Immature natural killer cell (primary cell): Measurements from ENCODE around the gene ADGRD2. TPM values are rescaled to one million over a fixed set of nuclear protein-coding genes. Genes with fewer than 3 reads are reported as not detected.

Source experiments
- DNase-seq, 3 donors: peaks; one replicate each; pipeline ENCODE4 v3.0.0; 2022; ENCODE audit warnings: mixed read lengths in 1 of 3
- H3K27ac Mint-ChIP-seq, 6 donors: one replicate each; pipeline ENCODE4 v1.8.0; 2020; ENCODE audit warnings: mixed read lengths in 6 of 6, mild to moderate bottlenecking in 5 of 6, inconsistent platforms in 4 of 6, moderate library complexity in 3 of 6
- H3K27me3 Mint-ChIP-seq, 3 donors: one replicate each; pipeline ENCODE4 v1.8.0; 2020 to 2021; ENCODE audit warnings: low read depth in 3 of 3, mild to moderate bottlenecking in 3 of 3, mixed read lengths in 3 of 3, moderate library complexity in 3 of 3, inconsistent platforms in 1 of 3
- H3K36me3 Mint-ChIP-seq, 3 donors: one replicate each; pipeline ENCODE4 v1.8.0; 2020; ENCODE audit warnings: mixed read lengths in 3 of 3, inconsistent platforms in 2 of 3, mild to moderate bottlenecking in 2 of 3
- H3K4me1 Mint-ChIP-seq, 2 donors: one replicate each; pipeline ENCODE4 v1.8.0; 2020; ENCODE audit warnings: inconsistent platforms in 2 of 2, mild to moderate bottlenecking in 2 of 2, mixed read lengths in 2 of 2, moderate library complexity in 1 of 2
- H3K4me3 Mint-ChIP-seq, 5 donors: one replicate each; pipeline ENCODE4 v1.8.0; 2020; ENCODE audit warnings: mild to moderate bottlenecking in 5 of 5, mixed read lengths in 5 of 5, inconsistent platforms in 3 of 5, moderate library complexity in 3 of 5
- H3K9me3 Mint-ChIP-seq, 6 donors: one replicate each; pipeline ENCODE4 v1.8.0; 2020; ENCODE audit warnings: mild to moderate bottlenecking in 6 of 6, mixed read lengths in 6 of 6, inconsistent platforms in 4 of 6, moderate library complexity in 3 of 6
- polyA plus RNA-seq, 3 donors: library from polyadenylated mRNA; unstranded; fragments of 300-500 nt; fragmentation: Illumina TruSeq; gene quantifications; one replicate each; pipeline ENCODE4 v1.2.3, GENCODE V29; 2021

The ADGRD2 gene
- polyA plus RNA-seq, 3 donors from 2014 or later, result not detected

DNA sequence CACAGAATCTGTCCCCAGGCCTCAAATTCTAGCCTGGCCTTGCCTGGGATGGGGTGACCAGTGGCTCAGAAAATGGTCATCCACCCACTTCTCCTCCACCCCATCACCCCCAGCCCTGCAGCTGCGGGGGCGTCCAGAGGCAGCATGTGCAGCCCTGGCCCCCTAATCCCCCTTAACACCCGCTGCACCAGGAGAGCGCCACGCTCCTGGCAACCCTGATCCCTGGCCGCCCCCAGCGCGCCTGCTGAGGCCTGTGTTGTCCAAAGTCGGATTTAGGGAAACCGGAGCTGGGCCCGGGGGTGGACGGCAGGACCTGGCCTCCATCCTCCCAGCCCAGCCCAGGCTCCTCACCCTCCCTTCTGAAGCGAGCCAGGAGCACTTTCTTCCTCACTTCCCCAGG, 35.0 kb downstream of the ADGRD2 start:
- no peak overlapping the region for H3K4me3 Mint-ChIP-seq
- H3K27me3 Mint-ChIP-seq, result peaks cover 0 to 4% (median 4%) of the 10 kb centered on the region in 3 donors

DNA sequence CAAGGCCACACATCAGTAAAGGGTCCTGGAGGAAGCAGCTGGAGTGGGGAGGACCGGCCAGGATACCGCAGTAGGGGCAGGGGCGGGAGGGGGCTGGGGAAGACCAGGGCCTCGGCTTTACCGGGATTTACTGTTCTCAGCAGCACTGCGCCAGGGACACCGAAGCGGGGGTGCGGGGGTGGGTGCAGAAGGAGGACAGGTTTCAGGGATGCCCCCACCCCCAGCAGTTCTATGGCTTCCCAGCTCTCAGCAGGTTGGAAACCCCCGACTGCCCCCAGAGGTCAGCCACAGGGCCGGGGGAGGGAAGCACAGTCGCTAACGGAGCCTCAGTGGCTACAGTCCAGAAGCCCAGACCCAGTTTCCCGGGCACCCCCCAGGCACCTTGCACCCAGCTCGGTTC, 35.7 kb downstream of the ADGRD2 start:
- Mint-ChIP-seq H3K4me1 (no peaks in the 10 kb centered on the region), H3K27ac (no peak overlapping the region), H3K9me3 (no peaks in the 10 kb centered on the region), H3K27me3 (peaks cover 0 to 4% (median 1%) of the 10 kb centered on the region in 3 donors), H3K4me3 (no peak overlapping the region), H3K36me3 (no peaks in the 10 kb centered on the region)
- DNase-seq, result no peak

More for the DNA sequence above, 35.0 kb downstream of the ADGRD2 start:
- Mint-ChIP-seq H3K27ac (no peak overlapping the region), H3K4me1 (no peaks in the 10 kb centered on the region), H3K9me3 (no peaks in the 10 kb centered on the region), H3K36me3 (no peaks in the 10 kb centered on the region)
- DNase-seq, result no peak

DNA sequence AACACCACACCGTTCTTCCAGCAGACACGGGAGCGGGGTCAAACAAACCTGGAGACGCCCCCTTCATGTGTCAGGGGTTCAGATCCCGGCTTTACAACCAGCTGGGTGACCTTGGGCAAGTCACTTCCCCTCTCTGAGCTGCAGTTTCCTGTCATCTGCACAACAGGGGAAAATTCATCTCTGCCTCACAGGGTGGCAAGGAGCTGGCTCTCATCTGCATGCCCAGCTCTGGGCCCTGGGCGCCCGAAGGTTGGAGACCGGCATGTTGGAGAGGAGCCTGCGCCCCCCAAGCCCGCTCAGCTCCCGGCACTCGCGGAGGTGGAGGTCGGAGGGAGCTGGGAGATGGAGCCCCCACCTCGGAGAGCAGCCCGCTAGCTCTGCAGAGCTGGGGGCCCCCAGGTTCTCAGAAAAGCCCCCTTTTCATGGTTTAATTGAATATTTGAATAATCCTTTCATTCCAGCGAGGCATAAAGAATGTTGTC, 36.6 kb downstream of the ADGRD2 start:
- Mint-ChIP-seq H3K4me1 (no peaks in the 10 kb centered on the region), H3K27ac (no peak overlapping the region), H3K4me3 (no peak overlapping the region), H3K9me3 (no peaks in the 10 kb centered on the region), H3K27me3 (peaks cover 0 to 4% (median 1%) of the 10 kb centered on the region in 3 donors), H3K36me3 (no peaks in the 10 kb centered on the region)
- no peak for DNase-seq

DNA sequence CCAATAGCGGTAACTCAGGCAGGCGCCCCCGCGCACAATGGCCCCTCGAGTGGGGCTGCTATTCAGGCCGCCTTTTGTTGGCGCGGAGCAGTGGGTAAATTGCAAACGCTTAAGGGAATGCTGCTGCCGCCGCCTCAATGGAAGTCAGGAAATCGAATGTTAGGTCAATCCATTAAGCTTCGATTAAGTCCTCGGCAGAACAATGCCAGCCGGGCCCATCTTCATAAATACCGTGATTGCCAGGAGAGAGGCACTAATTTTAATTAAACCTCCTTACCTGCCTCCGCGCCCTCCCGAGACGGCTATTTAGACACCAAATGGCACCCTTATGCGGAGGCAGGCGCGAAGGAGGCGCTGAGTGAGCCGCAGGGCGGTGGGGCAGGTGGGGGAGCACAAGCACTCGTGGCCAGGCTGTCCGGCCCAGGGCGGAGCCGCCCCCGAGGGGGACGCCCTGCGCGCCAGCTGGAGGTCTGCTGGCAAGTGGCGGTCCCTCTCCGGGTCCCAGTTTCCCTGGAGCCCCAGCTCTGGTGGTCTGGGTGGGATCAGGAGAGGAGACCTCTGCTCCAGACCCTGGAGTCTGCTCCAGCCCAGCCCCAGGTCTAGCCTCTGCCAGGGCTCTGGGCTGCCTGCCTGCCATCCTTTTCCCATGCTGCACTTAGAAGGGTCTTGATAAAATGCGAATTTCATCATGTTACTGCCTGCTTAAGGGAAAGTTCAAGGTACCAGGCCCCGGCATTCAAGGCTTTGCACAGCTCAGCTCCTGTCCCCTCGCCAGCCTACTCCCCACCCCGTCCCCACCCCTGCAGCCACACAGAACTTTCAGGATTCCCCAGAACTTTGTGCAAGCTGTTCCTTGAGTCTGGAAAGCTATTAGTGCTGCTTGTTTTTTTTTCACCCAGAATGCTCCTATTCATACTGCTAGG, 37.3 kb downstream of the ADGRD2 start:
- no peak for DNase-seq
- no peaks in the 10 kb centered on the region for H3K36me3 Mint-ChIP-seq
- peaks cover 0 to 4% (median 1%) of the 10 kb centered on the region in 3 donors for H3K27me3 Mint-ChIP-seq
- H3K4me1 Mint-ChIP-seq, result no peaks in the 10 kb centered on the region
- no peak overlapping the region for H3K27ac Mint-ChIP-seq
- H3K9me3 Mint-ChIP-seq, result no peaks in the 10 kb centered on the region
- no peak overlapping the region for H3K4me3 Mint-ChIP-seq

DNA sequence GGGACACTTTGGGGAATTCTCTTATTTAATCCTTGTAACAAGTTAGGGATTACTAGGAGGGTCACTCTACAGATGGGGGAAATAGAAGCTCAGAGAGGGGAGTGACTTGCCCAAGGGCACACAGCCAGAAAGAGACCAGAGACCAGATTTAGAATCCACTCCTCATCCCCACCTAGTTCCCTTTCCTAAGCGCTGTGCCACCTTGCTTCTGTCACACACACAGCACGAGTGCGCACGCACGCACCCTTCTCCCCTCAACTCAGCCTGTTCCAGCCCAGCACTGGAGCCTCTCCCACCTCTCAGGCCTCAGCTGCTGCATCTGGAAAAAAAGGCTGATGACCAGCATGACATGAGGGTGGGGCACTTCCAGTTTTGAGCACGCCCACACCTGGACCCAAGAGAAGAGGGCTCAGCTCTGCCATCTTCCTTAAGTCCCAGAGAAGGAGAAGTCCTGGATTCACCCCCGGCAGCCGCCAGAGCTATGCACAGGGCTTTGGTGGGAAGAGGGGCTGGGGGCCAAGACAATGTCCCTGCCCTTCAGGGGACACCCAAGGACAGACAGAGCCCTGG, 38.5 kb downstream of the ADGRD2 start:
- no peak for DNase-seq
- peaks cover 0 to 4% (median 1%) of the 10 kb centered on the region in 3 donors for H3K27me3 Mint-ChIP-seq
- no peaks in the 10 kb centered on the region for H3K4me1 Mint-ChIP-seq
- no peak overlapping the region for H3K27ac Mint-ChIP-seq
- H3K9me3 Mint-ChIP-seq, result no peaks in the 10 kb centered on the region
- H3K36me3 Mint-ChIP-seq, result no peaks in the 10 kb centered on the region
- H3K4me3 Mint-ChIP-seq, result no peak overlapping the region

DNA sequence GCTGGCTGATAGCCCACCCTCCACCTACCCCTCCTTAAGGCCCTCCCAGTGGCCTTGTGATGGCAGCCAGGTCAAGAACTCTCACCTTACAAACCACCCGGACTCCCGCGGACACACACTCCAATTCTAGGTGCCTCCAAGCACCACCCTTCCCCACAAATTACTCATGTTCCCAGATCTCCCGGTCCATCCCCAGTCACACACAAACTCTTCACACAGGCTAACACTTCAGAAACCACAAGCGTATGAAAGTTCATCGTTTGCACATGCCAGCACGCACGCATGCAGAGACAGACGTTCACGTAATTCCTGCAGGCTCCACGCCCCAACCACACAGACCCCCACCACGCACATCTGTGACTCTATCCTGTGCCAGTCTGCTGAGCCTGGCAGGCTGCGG, 39.0 kb downstream of the ADGRD2 start:
- no peak for DNase-seq
- H3K27me3 Mint-ChIP-seq, result peaks cover 0 to 4% (median under 1%) of the 10 kb centered on the region in 3 donors
- no peaks in the 10 kb centered on the region for H3K36me3 Mint-ChIP-seq
- H3K27ac Mint-ChIP-seq, result no peak overlapping the region
- no peaks in the 10 kb centered on the region for H3K4me1 Mint-ChIP-seq
- no peaks in the 10 kb centered on the region for H3K9me3 Mint-ChIP-seq
- H3K4me3 Mint-ChIP-seq, result no peak overlapping the region

DNA sequence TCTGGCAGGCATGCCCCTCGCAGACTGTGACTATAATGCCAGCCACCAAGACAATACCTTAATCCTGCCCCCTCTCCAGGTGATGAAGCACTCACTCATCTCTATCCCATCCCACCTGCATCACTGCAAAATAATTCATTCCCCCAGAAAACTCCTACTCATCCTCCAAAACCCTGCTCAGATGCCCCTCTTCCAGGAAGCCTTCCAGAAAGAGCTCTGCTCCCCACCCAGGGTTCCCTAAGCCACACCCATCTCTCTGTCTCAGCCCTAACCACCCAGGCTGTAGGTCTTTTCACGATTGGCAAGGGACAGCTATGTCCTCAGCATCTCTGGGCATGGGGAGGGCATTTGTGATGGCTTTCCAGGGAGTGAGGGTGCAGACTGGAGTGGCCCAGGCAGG, 39.8 kb downstream of the ADGRD2 start:
- no peaks in the 10 kb centered on the region for H3K9me3 Mint-ChIP-seq

DNA sequence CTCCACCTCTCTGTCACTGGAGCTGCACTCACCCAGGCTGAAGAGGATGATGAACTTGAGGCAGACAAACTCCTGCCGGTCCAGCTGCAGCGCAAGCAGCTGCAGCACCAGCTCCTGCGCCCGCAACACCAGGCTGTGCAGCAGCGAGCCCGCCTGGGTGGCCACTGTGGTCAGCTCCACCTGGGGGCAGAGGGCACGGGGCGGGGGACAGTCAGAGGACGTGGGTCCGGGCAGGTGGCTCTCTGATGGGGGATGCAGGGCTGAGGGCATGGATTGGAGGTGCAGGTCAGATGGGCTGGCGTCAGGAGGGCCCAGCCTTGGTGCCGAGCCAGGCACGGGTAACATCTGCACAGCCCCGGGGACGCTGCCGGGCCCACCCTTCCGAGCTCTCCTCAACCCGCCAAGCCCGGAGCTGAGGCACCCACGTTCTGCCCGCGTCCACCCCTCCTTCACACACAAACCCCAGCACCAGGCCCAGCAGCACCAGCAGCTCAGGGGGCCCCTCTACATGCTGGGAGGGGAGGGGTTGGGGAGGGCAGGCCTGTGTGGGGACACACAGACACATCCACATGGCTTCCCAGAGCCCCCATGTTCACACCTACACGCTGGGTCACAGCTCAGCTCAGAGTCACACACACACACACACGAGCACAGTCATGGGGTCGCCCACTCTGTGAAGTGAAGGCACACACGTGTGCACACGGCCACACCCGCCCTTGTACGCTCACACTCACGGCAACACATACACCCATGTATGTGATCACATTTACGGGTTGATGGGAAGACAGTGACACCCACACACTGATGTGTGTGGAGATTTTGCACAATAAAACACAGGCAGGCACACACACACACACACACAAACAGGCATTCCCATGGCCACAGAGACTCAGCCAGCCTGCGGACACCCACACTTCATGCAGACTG, 41.1 kb downstream of the ADGRD2 start:
- Mint-ChIP-seq H3K9me3 (no peaks in the 10 kb centered on the region), H3K27me3 (peaks cover 0 to 7% (median 5%) of the 10 kb centered on the region in 3 donors), H3K36me3 (no peaks in the 10 kb centered on the region), H3K27ac (no peak overlapping the region), H3K4me1 (peaks cover 12% of the 10 kb centered on the region in 2 donors), H3K4me3 (no peak overlapping the region)
- DNase-seq, result no peak

More for the DNA sequence above, 39.8 kb downstream of the ADGRD2 start:
- Mint-ChIP-seq H3K27ac (no peak overlapping the region), H3K4me1 (no peaks in the 10 kb centered on the region), H3K4me3 (no peak overlapping the region), H3K27me3 (peaks cover 0 to 4% (median 2%) of the 10 kb centered on the region in 3 donors), H3K36me3 (no peaks in the 10 kb centered on the region)
- no peak for DNase-seq

DNA sequence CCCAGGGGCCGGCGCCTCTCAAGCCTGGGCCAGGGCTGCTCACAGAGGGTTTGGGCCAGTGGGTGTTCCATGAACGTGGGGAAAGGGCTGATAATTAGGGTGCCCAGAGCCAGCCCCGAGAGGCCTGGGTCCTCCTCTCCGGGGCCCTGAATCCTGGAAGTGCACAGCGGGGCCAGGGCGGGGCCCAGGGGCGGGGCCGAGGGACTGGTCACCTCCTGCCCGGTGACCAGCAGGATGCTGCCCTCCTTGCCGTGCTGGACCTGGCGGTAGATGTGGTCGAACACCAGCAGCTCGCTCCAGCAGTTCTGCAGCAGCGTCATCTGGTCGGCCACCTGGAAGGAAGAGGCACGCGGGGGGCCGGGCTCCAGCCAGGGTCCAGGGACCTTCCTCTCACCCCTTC, 42.6 kb downstream of the ADGRD2 start:
- Mint-ChIP-seq H3K27me3 (peaks cover 0 to 9% (median 5%) of the 10 kb centered on the region in 3 donors), H3K4me3 (no peak overlapping the region)

DNA sequence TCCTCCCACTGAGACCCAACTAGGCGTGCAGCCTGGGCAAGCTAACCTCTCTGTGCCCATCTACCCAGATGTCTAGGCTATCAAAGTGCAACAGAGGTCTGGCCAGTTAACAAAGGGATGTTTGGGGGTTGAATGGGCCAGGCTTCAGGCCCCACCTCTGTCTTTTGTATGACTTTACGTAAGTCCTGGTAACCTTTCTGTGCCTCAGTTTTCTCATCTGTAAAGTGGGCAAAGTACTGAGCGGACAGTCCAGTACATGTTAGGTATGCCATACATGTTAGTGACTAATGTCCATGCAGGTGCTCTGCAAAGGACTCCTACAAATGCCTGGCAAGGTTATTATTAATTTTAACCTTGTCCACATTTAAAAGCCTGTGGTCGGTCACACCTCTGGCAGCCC, 43.0 kb downstream of the ADGRD2 start:
- Mint-ChIP-seq H3K9me3 (no peaks in the 10 kb centered on the region), H3K4me3 (no peak overlapping the region), H3K36me3 (no peaks in the 10 kb centered on the region), H3K4me1 (peaks cover 20 to 21% of the 10 kb centered on the region in 2 donors), H3K27me3 (peaks cover 0 to 9% (median 5%) of the 10 kb centered on the region in 3 donors), H3K27ac (no peak overlapping the region)
- no peak for DNase-seq

More for the DNA sequence above, 42.6 kb downstream of the ADGRD2 start:
- Mint-ChIP-seq H3K27ac (no peak overlapping the region), H3K36me3 (no peaks in the 10 kb centered on the region), H3K9me3 (no peaks in the 10 kb centered on the region), H3K4me1 (peaks cover 20 to 21% of the 10 kb centered on the region in 2 donors)
- no peak for DNase-seq

DNA sequence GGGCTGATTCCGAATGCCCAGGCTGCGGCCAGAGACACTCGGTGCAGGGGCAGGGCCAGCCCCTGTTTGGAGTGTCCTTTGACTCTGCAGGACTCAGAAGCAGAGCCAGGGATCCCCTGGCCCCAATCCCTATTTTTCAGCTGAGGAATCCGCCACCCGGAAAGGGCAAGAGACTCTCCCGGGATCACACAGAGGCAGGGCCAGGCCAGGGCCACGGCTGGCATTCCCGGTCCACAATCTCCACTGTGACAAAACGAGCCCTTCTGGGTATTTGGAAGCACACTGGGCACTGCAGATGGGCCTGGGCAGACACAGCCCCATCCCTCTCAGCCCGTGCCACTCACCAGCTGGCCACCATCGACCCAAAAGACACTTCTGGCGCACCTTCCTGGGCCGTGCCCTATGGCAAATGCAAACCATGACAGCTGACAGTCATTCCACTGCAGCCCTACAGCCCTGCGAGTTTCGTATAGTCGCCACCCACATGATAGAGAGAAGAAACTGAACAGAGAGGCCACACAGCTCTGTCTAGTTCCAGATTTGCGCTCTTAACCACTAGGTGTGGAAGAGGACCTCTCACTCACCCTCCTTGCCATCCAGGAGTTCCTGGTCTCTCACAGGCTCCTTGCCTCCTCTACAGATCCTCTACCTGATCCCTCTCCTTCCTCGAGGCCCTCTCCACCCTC, 43.7 kb downstream of the ADGRD2 start:
- no peak overlapping the region for H3K27ac Mint-ChIP-seq
- H3K9me3 Mint-ChIP-seq, result no peaks in the 10 kb centered on the region
- H3K27me3 Mint-ChIP-seq, result peaks cover 0 to 9% (median 5%) of the 10 kb centered on the region in 3 donors
- H3K4me3 Mint-ChIP-seq, result no peak overlapping the region
- H3K4me1 Mint-ChIP-seq, result peaks cover 20 to 21% of the 10 kb centered on the region in 2 donors
- no peaks in the 10 kb centered on the region for H3K36me3 Mint-ChIP-seq
- DNase-seq, result no peak

DNA sequence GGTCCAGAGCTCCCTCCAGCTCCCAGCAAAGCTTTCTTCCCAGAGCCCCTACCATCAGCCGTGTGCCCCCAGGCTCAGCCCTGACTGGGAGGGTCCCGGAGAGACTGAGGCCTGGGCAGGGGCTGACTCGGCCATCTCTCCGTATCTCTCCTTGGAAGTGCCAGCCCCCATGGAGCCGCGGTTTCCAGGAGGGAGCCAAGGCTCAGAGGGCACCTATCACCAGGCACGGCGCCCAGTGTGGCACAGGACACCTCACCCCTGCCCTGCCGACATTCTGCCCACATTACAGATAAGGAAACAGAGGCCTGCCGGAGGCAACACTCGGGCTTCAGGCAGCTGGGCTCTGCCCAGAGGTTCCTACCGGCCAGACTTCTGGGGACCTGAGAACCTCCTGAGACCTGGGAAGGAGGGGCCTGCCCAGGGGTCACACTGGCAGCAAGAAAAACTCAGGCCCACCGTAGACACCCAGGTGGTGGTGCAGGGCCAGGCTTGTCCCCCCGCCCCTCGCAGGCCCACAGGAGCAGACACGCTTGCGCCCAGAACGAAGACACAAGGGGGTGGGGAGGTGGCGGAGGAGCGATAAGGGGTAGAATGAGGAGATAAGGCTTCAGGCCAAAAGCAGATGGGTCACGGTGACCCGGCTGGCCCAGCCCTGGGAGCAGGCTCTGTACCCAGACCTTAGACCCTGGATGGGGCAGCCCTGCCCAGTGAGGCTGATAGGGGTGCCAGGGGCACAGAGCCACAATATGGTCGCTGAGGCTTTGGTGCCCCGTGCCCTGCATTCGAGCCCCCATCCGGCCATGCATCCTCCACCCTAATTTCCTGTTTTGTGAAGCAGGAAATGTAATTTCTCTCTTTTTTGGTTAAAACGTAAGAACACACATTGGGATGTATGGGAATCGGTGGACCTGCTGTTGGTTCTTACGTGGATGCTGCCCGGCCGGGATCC, 45.1 kb downstream of the ADGRD2 start:
- H3K36me3 Mint-ChIP-seq, result no peaks in the 10 kb centered on the region
- peaks cover 0 to 8% (median 5%) of the 10 kb centered on the region in 3 donors for H3K27me3 Mint-ChIP-seq
- H3K4me3 Mint-ChIP-seq, result peak overlapping the region; percentile 41 to 77 (median 61)
- peak overlapping the region in 5 of 6 donors; percentile 8 to 89 (median 29) for H3K27ac Mint-ChIP-seq
- no peak for DNase-seq
- peaks cover 20 to 21% of the 10 kb centered on the region in 2 donors for H3K4me1 Mint-ChIP-seq
- H3K9me3 Mint-ChIP-seq, result no peaks in the 10 kb centered on the region
